GM12878 (cell line): Measurements from ENCODE around the gene CCDC127.

Experiments
- CEBPB ChIP-seq, 2 experiments: fragments of 150-350 bp in 1 of 2; IDR thresholded peaks; 2 replicates each; pipeline ENCODE4 v1.6.1; 2012 to 2014; ENCODE audit warnings: low read depth in 2 of 2, low read length in 2 of 2, borderline replicate concordance in 1 of 2, inconsistent platforms in 1 of 2
- CHD2 ChIP-seq: IDR thresholded peaks from 2 replicates; pipeline ENCODE4 v1.6.1; 2011; ENCODE audit warnings: low read depth, low read length, improper control_type of control experiment, borderline replicate concordance
- EZH2 ChIP-seq: IDR thresholded peaks from 2 replicates; pipeline ENCODE4 v1.6.1; 2012; ENCODE audit warnings: low read depth, mild to moderate bottlenecking, control low read depth, inconsistent platforms, low read length, borderline replicate concordance; ENCODE audit not compliant: control insufficient read depth
- MAX ChIP-seq: IDR thresholded peaks from 2 replicates; pipeline ENCODE4 v1.6.1; 2012; ENCODE audit warnings: low read depth, low read length, improper control_type of control experiment
- MEF2A ChIP-seq: IDR thresholded peaks from 2 replicates; pipeline ENCODE4 v1.6.1; 2011; ENCODE audit warnings: low read depth, mild to moderate bottlenecking, low read length, moderate library complexity; ENCODE audit not compliant: insufficient read depth
- RELA ChIP-seq: fragments of 450-650 bp; IDR thresholded peaks from 2 replicates; pipeline ENCODE4 v1.8.0; 2014; ENCODE audit warnings: borderline replicate concordance; ENCODE audit not compliant: partially characterized antibody
- TF ChIP-seq, protein P1 (sequence below), 3 experiments: IDR thresholded peaks in 2 of 3; conservative IDR thresholded peaks in 1 of 3; 2 replicates each; pipeline ENCODE4 v1.5.1; 2011; ENCODE audit warnings: low read depth in 3 of 3, low read length in 3 of 3, mild to moderate bottlenecking in 3 of 3, control low read depth in 2 of 3, moderate library complexity in 2 of 3, inconsistent platforms in 1 of 3, mixed read lengths in 1 of 3; ENCODE audit not compliant: control insufficient read depth in 2 of 3, insufficient read depth in 1 of 3; ENCODE audit errors: extremely low read depth in 1 of 3

DNA sequence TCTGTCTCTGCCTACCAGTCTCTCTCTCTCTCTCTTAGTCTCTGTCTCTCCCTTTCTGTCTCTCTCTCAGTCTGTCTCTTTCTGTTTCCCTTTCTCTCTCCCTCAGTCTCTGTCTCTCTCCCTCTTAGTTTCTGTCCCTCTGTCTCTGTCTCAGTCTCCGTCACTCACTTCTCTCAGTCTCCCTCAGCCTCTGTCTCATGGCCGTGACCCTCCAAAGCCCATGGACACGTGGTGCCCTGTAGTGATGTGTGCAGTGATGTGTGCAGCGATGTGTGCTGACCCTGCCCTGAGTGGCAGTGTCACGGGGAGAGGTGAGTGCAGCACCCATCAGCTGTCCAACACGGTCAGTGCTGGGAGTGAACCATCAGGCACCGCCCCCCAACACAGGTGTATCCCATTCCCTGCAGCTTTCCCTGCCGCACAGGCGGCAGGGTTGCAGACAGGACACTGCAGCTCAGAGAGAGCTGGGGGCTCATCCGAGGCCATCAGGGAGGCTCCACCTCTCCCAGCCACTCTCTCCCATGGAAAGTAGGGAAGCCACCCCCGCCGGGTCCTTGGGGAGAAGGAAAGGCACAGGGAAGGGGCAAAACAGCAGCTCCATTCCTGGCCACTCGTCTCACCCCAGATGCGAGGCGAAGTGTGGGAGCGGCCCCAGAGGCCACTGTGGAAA lies 27.5 kb downstream of the CCDC127 start:
- TF ChIP-seq, protein P1, sequence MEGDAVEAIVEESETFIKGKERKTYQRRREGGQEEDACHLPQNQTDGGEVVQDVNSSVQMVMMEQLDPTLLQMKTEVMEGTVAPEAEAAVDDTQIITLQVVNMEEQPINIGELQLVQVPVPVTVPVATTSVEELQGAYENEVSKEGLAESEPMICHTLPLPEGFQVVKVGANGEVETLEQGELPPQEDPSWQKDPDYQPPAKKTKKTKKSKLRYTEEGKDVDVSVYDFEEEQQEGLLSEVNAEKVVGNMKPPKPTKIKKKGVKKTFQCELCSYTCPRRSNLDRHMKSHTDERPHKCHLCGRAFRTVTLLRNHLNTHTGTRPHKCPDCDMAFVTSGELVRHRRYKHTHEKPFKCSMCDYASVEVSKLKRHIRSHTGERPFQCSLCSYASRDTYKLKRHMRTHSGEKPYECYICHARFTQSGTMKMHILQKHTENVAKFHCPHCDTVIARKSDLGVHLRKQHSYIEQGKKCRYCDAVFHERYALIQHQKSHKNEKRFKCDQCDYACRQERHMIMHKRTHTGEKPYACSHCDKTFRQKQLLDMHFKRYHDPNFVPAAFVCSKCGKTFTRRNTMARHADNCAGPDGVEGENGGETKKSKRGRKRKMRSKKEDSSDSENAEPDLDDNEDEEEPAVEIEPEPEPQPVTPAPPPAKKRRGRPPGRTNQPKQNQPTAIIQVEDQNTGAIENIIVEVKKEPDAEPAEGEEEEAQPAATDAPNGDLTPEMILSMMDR (IDR thresholded peaks at IDR 0.05 in 2 of 3, conservative IDR thresholded peaks at IDR 0.05 in 1 of 3; ENCODE audit: control insufficient read depth in 2 of 3, extremely low read depth in 1 of 3, insufficient read depth in 1 of 3, low read depth in 3 of 3, low read length in 3 of 3), result no peak
- TF ChIP-seq CEBPB (IDR thresholded peaks at IDR 0.05; ENCODE audit: borderline replicate concordance in 1 of 2, low read depth in 2 of 2, low read length in 2 of 2) (no peak), CHD2 (no peak), RELA (no peak), MAX (no peak), EZH2 (no peak), MEF2A (no peak)
